ENCODE measurements around the gene SHISAL2A.

The SHISAL2A gene

DNA sequence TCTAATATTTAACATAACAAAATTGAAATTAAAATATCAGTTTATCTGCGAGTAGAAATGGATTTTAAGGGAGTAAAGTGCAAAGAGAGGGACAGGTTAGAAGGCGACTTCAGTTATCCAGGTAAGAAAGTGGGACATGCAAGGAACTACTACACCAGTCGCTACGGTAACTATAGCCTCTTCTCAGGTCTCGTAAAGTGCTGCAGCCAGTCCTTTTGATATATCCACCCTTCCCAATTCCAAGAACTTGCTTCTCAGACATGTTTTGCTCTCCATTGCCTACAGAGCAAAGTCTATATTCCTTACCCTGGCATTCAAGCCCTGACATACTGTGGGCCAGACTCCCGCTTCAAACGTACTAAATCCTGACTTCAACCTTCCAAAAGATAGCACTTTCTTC, 62.7 kb downstream of the SHISAL2A start:
- Histone ChIP-seq H3K23ac (ENCODE audit: low read length) (no peak overlapping the region), H3K27ac (ENCODE audit: low read depth, low read length) (no peak overlapping the region), H2AFZ (ENCODE audit: insufficient read depth, low read length, poor library complexity) (no peak overlapping the region), H2AK5ac (ENCODE audit: low read length) (no peak overlapping the region), H4K91ac (ENCODE audit: low read depth, low read length) (no peak overlapping the region), H3K36me3 (ENCODE audit: control insufficient read depth in 1 of 2, insufficient read depth in 2 of 2, low read length in 2 of 2) (peaks cover 14 to 16% of the 10 kb centered on the region in 2 experiments), H3K4me1 (ENCODE audit: control insufficient read depth in 1 of 2, insufficient read depth in 2 of 2, low read length in 2 of 2) (peaks cover 0 to 3% of the 10 kb centered on the region in 2 experiments), H2BK120ac (ENCODE audit: insufficient read depth, low read length, poor library complexity) (no peak overlapping the region), H2BK5ac (ENCODE audit: low read depth, low read length, poor library complexity) (no peak overlapping the region), H3K79me2 (ENCODE audit: control insufficient read depth, insufficient read depth, low read length, poor library complexity) (peaks cover 6% of the 10 kb centered on the region), H3K18ac (ENCODE audit: low read length) (no peak overlapping the region), H3K4ac (ENCODE audit: low read depth, low read length) (no peak overlapping the region), H3K79me1 (ENCODE audit: low read length) (peaks cover 6% of the 10 kb centered on the region), H4K8ac (ENCODE audit: low read depth, low read length) (no peak overlapping the region), H3K9ac (ENCODE audit: low read length) (no peak overlapping the region), H3K9me3 (ENCODE audit: insufficient read depth, low read depth, low read length) (peaks cover 2% of the 10 kb centered on the region), H3K4me3 (ENCODE audit: low read depth, low read length) (no peak overlapping the region), H4K12ac (ENCODE audit: low read depth, low read length) (no peak overlapping the region), H3K27me3 (ENCODE audit: insufficient read depth, low read length) (no peaks in the 10 kb centered on the region), H3K14ac (ENCODE audit: low read length) (no peak overlapping the region), H3K4me2 (ENCODE audit: low read length) (no peak overlapping the region), H2BK12ac (ENCODE audit: low read length) (no peak overlapping the region)
- DNase-seq: no peak
- 100% methylated on average over 1 of the region's 7 CpGs for WGBS (ENCODE audit: extremely low coverage, insufficient coverage, insufficient read length)

DNA sequence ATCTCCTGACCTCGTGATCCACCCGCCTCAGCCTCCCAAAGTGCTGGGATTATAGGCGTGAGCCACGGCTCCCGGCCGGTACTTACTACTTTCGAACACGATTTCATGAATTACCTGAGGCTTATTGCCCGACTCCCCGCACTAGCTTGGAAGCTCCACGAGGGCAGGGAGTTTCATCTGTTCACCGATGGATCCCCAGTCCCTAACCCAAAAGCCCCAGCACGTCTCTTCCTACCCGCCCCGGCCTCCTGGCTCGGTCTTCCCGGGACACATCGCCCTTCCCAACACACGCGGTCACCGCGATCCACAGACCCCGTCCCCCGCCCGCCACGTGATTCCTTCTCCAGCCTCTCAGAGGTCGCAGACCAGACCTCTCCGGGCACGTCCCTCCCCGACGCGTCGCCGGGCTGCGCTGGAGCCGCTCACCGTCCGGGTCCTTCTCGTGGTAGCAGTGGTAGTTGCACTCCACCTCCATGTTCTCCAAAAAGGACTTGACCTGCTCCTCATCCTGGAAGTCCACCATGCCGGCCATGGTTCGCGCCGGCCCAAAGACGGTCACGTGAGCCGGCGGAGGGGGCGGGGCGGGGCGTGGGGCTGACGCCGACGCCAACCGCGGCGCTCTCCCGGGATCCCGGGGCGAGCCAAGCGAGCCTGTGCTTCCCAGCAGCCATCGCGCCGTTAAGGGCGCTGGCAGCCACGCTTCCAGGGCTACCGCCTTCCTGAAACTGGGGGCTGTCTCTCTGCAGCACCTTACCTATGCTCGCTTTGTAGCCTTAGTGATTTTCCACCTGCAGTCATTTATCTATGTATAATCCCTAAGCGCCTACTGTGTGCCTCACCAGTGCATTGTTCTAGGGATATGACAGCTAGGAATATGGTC, 65.1 kb downstream of the SHISAL2A start, which contains the start of gene COA7:
Gene COA7 (minus strand): TSS at position 553 of the 880 bp plus-strand sequence. CDS start 21 bp downstream, at position 532.
- peaks cover 0 to 3% of the 10 kb centered on the region in 2 experiments for H3K4me1 ChIP-seq (ENCODE audit: control insufficient read depth in 1 of 2, insufficient read depth in 2 of 2, low read length in 2 of 2)
- peaks cover 6% of the 10 kb centered on the region for H3K79me1 ChIP-seq (ENCODE audit: low read length)
- peak; percentile 75 to 80 for DNase-seq
- WGBS (ENCODE audit: extremely low coverage, insufficient coverage, insufficient read length): no CpG with 5 or more reads among the region's 68 CpGs
- peak within 1 kb of the TSS; percentile 79 for H3K4me2 ChIP-seq (ENCODE audit: low read length)
- peaks cover 2% of the 10 kb centered on the region for H3K9me3 ChIP-seq (ENCODE audit: insufficient read depth, low read depth, low read length)
- H4K8ac ChIP-seq (ENCODE audit: low read depth, low read length): peak within 1 kb of the TSS; percentile 76
- H3K4ac ChIP-seq (ENCODE audit: low read depth, low read length): peak within 1 kb of the TSS; percentile 12
- peak within 1 kb of the TSS; percentile 38 for H2BK5ac ChIP-seq (ENCODE audit: low read depth, low read length, poor library complexity)
- H3K27me3 ChIP-seq (ENCODE audit: insufficient read depth, low read length): no peaks in the 10 kb centered on the region
- peak within 1 kb of the TSS; percentile 82 for H3K9ac ChIP-seq (ENCODE audit: low read length)
- H3K23ac ChIP-seq (ENCODE audit: low read length): no peak within 1 kb of the TSS
- H4K91ac ChIP-seq (ENCODE audit: low read depth, low read length): peak within 1 kb of the TSS; percentile 87
- peak within 1 kb of the TSS; percentile 58 for H2AFZ ChIP-seq (ENCODE audit: insufficient read depth, low read length, poor library complexity)
- H3K79me2 ChIP-seq (ENCODE audit: control insufficient read depth, insufficient read depth, low read length, poor library complexity): peaks cover 6% of the 10 kb centered on the region
- peak within 1 kb of the TSS; percentile 44 for H3K27ac ChIP-seq (ENCODE audit: low read depth, low read length)
- H3K36me3 ChIP-seq (ENCODE audit: control insufficient read depth in 1 of 2, insufficient read depth in 2 of 2, low read length in 2 of 2): no peaks in the 10 kb centered on the region
- peak within 1 kb of the TSS; percentile 43 for H2BK12ac ChIP-seq (ENCODE audit: low read length)
- peak within 1 kb of the TSS; percentile 65 for H4K12ac ChIP-seq (ENCODE audit: low read depth, low read length)
- peak within 1 kb of the TSS; percentile 86 for H3K4me3 ChIP-seq (ENCODE audit: low read depth, low read length)
- no peak within 1 kb of the TSS for H2AK5ac ChIP-seq (ENCODE audit: low read length)
- H3K14ac ChIP-seq (ENCODE audit: low read length): peak within 1 kb of the TSS; percentile 34
- peak within 1 kb of the TSS; percentile 43 for H3K18ac ChIP-seq (ENCODE audit: low read length)
- peak within 1 kb of the TSS; percentile 40 for H2BK120ac ChIP-seq (ENCODE audit: insufficient read depth, low read length, poor library complexity)

DNA sequence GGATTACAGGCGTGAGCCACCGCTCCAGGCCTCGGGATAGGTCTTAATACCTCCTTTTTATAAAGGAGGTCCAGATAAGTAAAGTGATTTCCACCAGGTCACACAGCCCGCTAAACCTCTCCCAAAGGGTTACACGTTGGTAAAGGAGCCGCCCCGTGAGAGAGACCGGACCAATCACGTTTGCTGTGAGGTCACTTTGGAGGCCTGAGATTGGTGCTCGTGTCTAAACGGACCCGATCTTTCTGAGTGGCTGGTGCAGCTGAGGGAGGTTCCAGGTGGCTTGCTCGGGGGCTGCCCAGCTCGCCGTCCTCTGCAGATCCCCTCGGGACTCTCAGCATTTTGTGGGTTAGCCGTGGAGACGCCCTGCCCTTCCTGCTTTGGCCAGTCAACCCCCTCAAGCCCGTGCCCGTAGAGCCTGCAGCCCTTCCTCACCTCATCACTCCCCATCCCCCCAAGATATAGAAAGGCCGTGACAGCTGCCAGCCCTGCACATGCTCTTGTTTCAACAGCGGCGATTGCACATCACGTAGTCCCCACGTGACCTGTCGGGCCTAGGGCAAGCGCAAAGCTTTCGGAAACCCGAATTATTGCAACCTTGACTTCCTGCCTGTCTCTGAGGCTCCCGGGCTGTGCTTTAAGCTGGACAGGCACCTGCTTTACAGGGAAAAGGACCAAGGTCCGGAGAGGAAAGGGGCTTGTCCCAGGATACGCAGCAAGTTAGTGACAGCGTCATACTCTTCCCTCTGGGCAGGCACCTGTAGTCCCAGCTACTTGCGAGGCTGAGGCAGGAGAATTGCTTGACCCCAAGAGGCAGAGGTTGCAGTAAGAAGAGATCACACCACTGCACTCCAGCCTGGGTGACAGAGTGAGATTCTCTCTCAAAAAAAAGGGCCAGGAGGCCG, 70.2 kb downstream of the SHISAL2A start:
- Histone ChIP-seq H2AFZ (ENCODE audit: insufficient read depth, low read length, poor library complexity) (peak overlapping the region; percentile 66), H3K4me2 (ENCODE audit: low read length) (peak overlapping the region; percentile 93), H4K91ac (ENCODE audit: low read depth, low read length) (peak overlapping the region; percentile 5), H3K18ac (ENCODE audit: low read length) (no peak overlapping the region), H4K12ac (ENCODE audit: low read depth, low read length) (no peak overlapping the region), H3K79me1 (ENCODE audit: low read length) (peaks cover 10% of the 10 kb centered on the region), H3K9ac (ENCODE audit: low read length) (peak overlapping the region; percentile 43), H3K27ac (ENCODE audit: low read depth, low read length) (peak overlapping the region; percentile 24), H2BK5ac (ENCODE audit: low read depth, low read length, poor library complexity) (no peak overlapping the region), H2AK5ac (ENCODE audit: low read length) (no peak overlapping the region), H3K23ac (ENCODE audit: low read length) (no peak overlapping the region), H2BK120ac (ENCODE audit: insufficient read depth, low read length, poor library complexity) (no peak overlapping the region), H3K4me1 (ENCODE audit: control insufficient read depth in 1 of 2, insufficient read depth in 2 of 2, low read length in 2 of 2) (peaks cover 12 to 16% of the 10 kb centered on the region in 2 experiments), H2BK12ac (ENCODE audit: low read length) (no peak overlapping the region), H3K4ac (ENCODE audit: low read depth, low read length) (no peak overlapping the region), H3K9me3 (ENCODE audit: insufficient read depth, low read depth, low read length) (no peaks in the 10 kb centered on the region), H3K27me3 (ENCODE audit: insufficient read depth, low read length) (no peaks in the 10 kb centered on the region), H3K36me3 (ENCODE audit: control insufficient read depth in 1 of 2, insufficient read depth in 2 of 2, low read length in 2 of 2) (no peaks in the 10 kb centered on the region), H4K8ac (ENCODE audit: low read depth, low read length) (peak overlapping the region; percentile 61), H3K14ac (ENCODE audit: low read length) (no peak overlapping the region), H3K79me2 (ENCODE audit: control insufficient read depth, insufficient read depth, low read length, poor library complexity) (no peaks in the 10 kb centered on the region), H3K4me3 (ENCODE audit: low read depth, low read length) (peak overlapping the region; percentile 82)
- peak; percentile 90 for DNase-seq
- no CpG with 5 or more reads among the region's 35 CpGs for WGBS (ENCODE audit: extremely low coverage, insufficient coverage, insufficient read length)

DNA sequence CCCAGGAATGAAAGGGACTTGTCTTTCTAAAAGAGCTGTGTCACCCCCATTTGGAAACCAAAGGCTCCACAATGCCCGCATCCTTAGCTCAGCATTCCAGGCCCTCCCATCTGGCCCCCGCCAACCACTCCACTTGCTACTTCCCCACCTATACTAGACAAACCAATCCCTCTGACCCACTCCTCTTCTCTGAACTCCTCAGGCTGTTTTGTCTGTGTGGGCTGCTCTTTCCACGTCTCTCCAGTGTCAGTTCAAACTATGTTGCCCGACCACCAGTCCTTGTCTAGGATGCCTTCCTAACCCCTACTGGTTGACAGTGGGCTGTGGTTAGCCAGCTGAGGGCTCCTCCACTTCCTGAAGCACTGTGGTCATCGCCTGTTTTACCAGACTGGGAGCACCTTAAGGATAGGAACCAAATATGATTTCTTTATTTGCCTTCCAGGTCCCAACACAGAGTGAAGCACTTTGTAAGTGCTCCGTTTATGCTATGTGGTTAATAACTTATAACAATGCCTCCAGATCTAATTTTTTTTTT, 73.2 kb downstream of the SHISAL2A start:
- Histone ChIP-seq H3K27ac (ENCODE audit: low read depth, low read length) (peak overlapping the region; percentile 0), H3K79me2 (ENCODE audit: control insufficient read depth, insufficient read depth, low read length, poor library complexity) (no peaks in the 10 kb centered on the region), H3K36me3 (ENCODE audit: control insufficient read depth in 1 of 2, insufficient read depth in 2 of 2, low read length in 2 of 2) (no peaks in the 10 kb centered on the region), H3K4me3 (ENCODE audit: low read depth, low read length) (no peak overlapping the region), H2BK5ac (ENCODE audit: low read depth, low read length, poor library complexity) (no peak overlapping the region), H3K4me2 (ENCODE audit: low read length) (no peak overlapping the region), H3K18ac (ENCODE audit: low read length) (no peak overlapping the region), H2AK5ac (ENCODE audit: low read length) (no peak overlapping the region), H3K4me1 (ENCODE audit: control insufficient read depth in 1 of 2, insufficient read depth in 2 of 2, low read length in 2 of 2) (peaks cover 13 to 20% of the 10 kb centered on the region in 2 experiments), H4K12ac (ENCODE audit: low read depth, low read length) (no peak overlapping the region), H3K27me3 (ENCODE audit: insufficient read depth, low read length) (no peaks in the 10 kb centered on the region), H3K9ac (ENCODE audit: low read length) (no peak overlapping the region), H3K9me3 (ENCODE audit: insufficient read depth, low read depth, low read length) (no peaks in the 10 kb centered on the region), H4K91ac (ENCODE audit: low read depth, low read length) (peak overlapping the region; percentile 8), H2BK120ac (ENCODE audit: insufficient read depth, low read length, poor library complexity) (peak overlapping the region; percentile 5), H3K79me1 (ENCODE audit: low read length) (peaks cover 8% of the 10 kb centered on the region), H3K4ac (ENCODE audit: low read depth, low read length) (no peak overlapping the region), H2AFZ (ENCODE audit: insufficient read depth, low read length, poor library complexity) (no peak overlapping the region), H3K14ac (ENCODE audit: low read length) (no peak overlapping the region), H4K8ac (ENCODE audit: low read depth, low read length) (no peak overlapping the region), H3K23ac (ENCODE audit: low read length) (no peak overlapping the region), H2BK12ac (ENCODE audit: low read length) (peak overlapping the region; percentile 42)
- no peak for DNase-seq
- WGBS (ENCODE audit: extremely low coverage, insufficient coverage, insufficient read length): no CpG with 5 or more reads among the region's 6 CpGs
